GM21381 (cell line): ENCODE measurements around the gene KRT73.

Experiments used
- ATAC-seq: cut with Tn5 transposase; IDR thresholded peaks from one replicate; pipeline ENCODE4 v1.9.1; 2021; ENCODE audit warnings: mild to moderate bottlenecking, moderate library complexity; ENCODE audit not compliant: unreplicated experiment

The KRT73 gene

GRCh38 chr12:52646613-52647012 lies 28.3 kb upstream of the KRT73 start:
- ATAC-seq = no peak

- no peak for ATAC-seq
Measured at GRCh38 chr12:52645982-52646381, 27.6 kb upstream of the KRT73 start.

- ATAC-seq = no peak
Measured at GRCh38 chr12:52645120-52645761, 26.9 kb upstream of the KRT73 start.

- no peak for ATAC-seq
Measured at GRCh38 chr12:52644078-52644415, 25.7 kb upstream of the KRT73 start.

- ATAC-seq = no peak
Measured at GRCh38 chr12:52643233-52644077, 25.1 kb upstream of the KRT73 start.

GRCh38 chr12:52641468-52641867 lies 23.1 kb upstream of the KRT73 start:
- no peak for ATAC-seq

GRCh38 chr12:52637299-52637698 lies 18.9 kb upstream of the KRT73 start:
- no peak for ATAC-seq

- no peak for ATAC-seq
Measured at GRCh38 chr12:52636592-52637258, 18.4 kb upstream of the KRT73 start.

GRCh38 chr12:52636189-52636588 lies 17.8 kb upstream of the KRT73 start:
- ATAC-seq = no peak

GRCh38 chr12:52634266-52635056 lies 16.1 kb upstream of the KRT73 start:
- no peak for ATAC-seq

- ATAC-seq = no peak
Measured at GRCh38 chr12:52633383-52633782, 15.0 kb upstream of the KRT73 start.

GRCh38 chr12:52632656-52633055 lies 14.3 kb upstream of the KRT73 start:
- ATAC-seq = no peak

GRCh38 chr12:52631676-52632459 lies 13.5 kb upstream of the KRT73 start:
- no peak for ATAC-seq

GRCh38 chr12:52631264-52631663 lies 12.9 kb upstream of the KRT73 start:
- ATAC-seq = no peak

GRCh38 chr12:52630599-52631200 lies 12.3 kb upstream of the KRT73 start:
- no peak for ATAC-seq

GRCh38 chr12:52630008-52630500 lies 11.7 kb upstream of the KRT73 start:
- ATAC-seq = no peak

GRCh38 chr12:52629281-52630007 lies 11.1 kb upstream of the KRT73 start:
- no peak for ATAC-seq

- ATAC-seq = no peak
Measured at GRCh38 chr12:52628841-52629240, 10.5 kb upstream of the KRT73 start.

GRCh38 chr12:52628111-52628507 lies 9.8 kb upstream of the KRT73 start:
- ATAC-seq = no peak
